Hepatocyte (in vitro differentiated cells): ENCODE data around the gene HSF2BP. TPM values are rescaled to one million over a fixed set of nuclear protein-coding genes. Genes with fewer than 3 reads are reported as not detected.

ENCODE experiments used
- DNase-seq: peaks from one replicate; pipeline ENCODE4 v3.0.0-alpha.2; 2016; ENCODE audit warnings: low spot score
- H2AFZ ChIP-seq: fragments of 200-600 bp; sonication (generic); 2 replicates; pipeline ENCODE4 v1.6.0; 2016; ENCODE audit warnings: antibody characterized with exemption, mild to moderate bottlenecking
- H3K27ac ChIP-seq: fragments of 200-600 bp; sonication (generic); 2 replicates; pipeline ENCODE4 v1.5.1; 2016; ENCODE audit warnings: mild to moderate bottlenecking
- H3K27me3 ChIP-seq: fragments of 200-600 bp; sonication (generic); 2 replicates; pipeline ENCODE4 v1.6.1; 2016
- H3K36me3 ChIP-seq: fragments of 200-600 bp; sonication (generic); replicated peaks from 2 replicates; pipeline ENCODE4 v1.5.1; 2016; ENCODE audit warnings: low read depth; ENCODE audit not compliant: insufficient read depth
- H3K4me1 ChIP-seq: fragments of 200-600 bp; sonication (generic); 2 replicates; pipeline ENCODE4 v1.5.1; 2016; ENCODE audit warnings: mild to moderate bottlenecking, moderate library complexity; ENCODE audit not compliant: insufficient read depth
- H3K4me2 ChIP-seq: fragments of 200-600 bp; sonication (generic); 2 replicates; pipeline ENCODE4 v1.6.0; 2016
- H3K4me3 ChIP-seq: fragments of 200-600 bp; sonication (generic); 2 replicates; pipeline ENCODE4 v1.5.1; 2016; ENCODE audit warnings: mild to moderate bottlenecking
- H3K79me2 ChIP-seq: fragments of 200-600 bp; sonication (generic); 2 replicates; pipeline ENCODE4 v1.6.0; 2017; ENCODE audit warnings: mild to moderate bottlenecking
- H3K9me2 ChIP-seq: fragments of 200-600 bp; sonication (generic); replicated peaks from 2 replicates; pipeline ENCODE4 v1.6.0; 2017; ENCODE audit warnings: mild to moderate bottlenecking; ENCODE audit not compliant: insufficient read depth
- H3K9me3 ChIP-seq: fragments of 200-600 bp; sonication (generic); 2 replicates; pipeline ENCODE4 v1.5.1; 2016; ENCODE audit warnings: low read depth, mild to moderate bottlenecking
- H4K20me1 ChIP-seq: fragments of 200-600 bp; sonication (generic); 2 replicates; pipeline ENCODE4 v1.6.0; 2016; ENCODE audit warnings: mild to moderate bottlenecking; ENCODE audit not compliant: insufficient read depth, poor library complexity, severe bottlenecking
- CTCF ChIP-seq: fragments of 200-600 bp; sonication (generic); IDR thresholded peaks from 2 replicates; pipeline ENCODE4 v1.5.1; 2016; ENCODE audit warnings: antibody characterized with exemption, mild to moderate bottlenecking; ENCODE audit not compliant: poor library complexity
- EZH2 ChIP-seq: fragments of 200-600 bp; sonication (generic); IDR thresholded peaks from 2 replicates; pipeline ENCODE4 v1.6.1; 2016; ENCODE audit warnings: antibody characterized with exemption, mild to moderate bottlenecking, borderline replicate concordance
- EZH2phosphoT487 ChIP-seq: fragments of 200-600 bp; sonication (generic); IDR thresholded peaks from one replicate; pipeline ENCODE4 v1.6.1; 2018; ENCODE audit warnings: antibody characterized with exemption, mild to moderate bottlenecking, low read depth, moderate library complexity; ENCODE audit not compliant: unreplicated experiment, severe bottlenecking
- WGBS: methylation state at CpG from one replicate; pipeline ENCODE4 v1.1.6; 2016; ENCODE audit warnings: low lambda C conversion rate; ENCODE audit errors: missing lambda C conversion rate; 5-methylcytosine and 5-hydroxymethylcytosine counted together
- polyA plus RNA-seq: library from polyadenylated mRNA; unstranded; fragments of >200 nt; fragmentation: Nextera tagmentation; extraction: Ambion mirVana; gene quantifications from 2 replicates; pipeline ENCODE4 v1.2.1, GENCODE V29; 2016
- total RNA-seq: library from RNA; depleted of rRNA; stranded (reverse); fragments of >200 nt; gene quantifications from 2 replicates; pipeline ENCODE4 v1.2.3, GENCODE V29; 2014

Gene HSF2BP
- total and polyA plus RNA-seq, 2 experiments from 2014 or later, result 1.3 to 1.4 TPM

- Histone ChIP-seq H3K27ac (no peak overlapping the region), H3K4me1 (no peaks in the 10 kb centered on the region), H3K4me2 (no peak overlapping the region), H3K36me3 (no peaks in the 10 kb centered on the region), H3K4me3 (no peak overlapping the region), H3K79me2 (no peaks in the 10 kb centered on the region), H3K9me2 (no peaks in the 10 kb centered on the region), H3K9me3 (no peaks in the 10 kb centered on the region), H3K27me3 (no peaks in the 10 kb centered on the region), H2AFZ (no peak overlapping the region), H4K20me1 (no peaks in the 10 kb centered on the region)
- TF ChIP-seq CTCF (no peak), EZH2 (no peak), EZH2phosphoT487 (no peak)
- no peak for DNase-seq
- 98% methylated on average over 24 of the region's 25 CpGs for WGBS
Measured at GRCh38 chr21:43691086-43691795, 32.0 kb upstream of the HSF2BP start.

GRCh38 chr21:43690346-43690745, 31.1 kb upstream of the HSF2BP start:
- no peaks in the 10 kb centered on the region for H3K9me2 ChIP-seq
- no peak for DNase-seq
- no peaks in the 10 kb centered on the region for H3K4me1 ChIP-seq
- TF ChIP-seq EZH2 (no peak), CTCF (no peak), EZH2phosphoT487 (no peak)
- H3K27me3 ChIP-seq, result no peaks in the 10 kb centered on the region
- WGBS, result 93% methylated on average over 7 of the region's 7 CpGs
- no peaks in the 10 kb centered on the region for H3K9me3 ChIP-seq
- no peaks in the 10 kb centered on the region for H3K36me3 ChIP-seq
- H3K4me3 ChIP-seq, result no peak overlapping the region
- H3K79me2 ChIP-seq, result no peaks in the 10 kb centered on the region
- H3K27ac ChIP-seq, result no peak overlapping the region
- no peak overlapping the region for H3K4me2 ChIP-seq
- H2AFZ ChIP-seq, result no peak overlapping the region
- H4K20me1 ChIP-seq, result no peaks in the 10 kb centered on the region

- H3K4me1 ChIP-seq, result no peaks in the 10 kb centered on the region
- no peaks in the 10 kb centered on the region for H3K27me3 ChIP-seq
- H3K79me2 ChIP-seq, result no peaks in the 10 kb centered on the region
- no peak overlapping the region for H3K27ac ChIP-seq
- TF ChIP-seq EZH2 (no peak), EZH2phosphoT487 (no peak), CTCF (no peak)
- no peaks in the 10 kb centered on the region for H3K36me3 ChIP-seq
- 93% methylated on average over 32 of the region's 32 CpGs for WGBS
- H3K9me2 ChIP-seq, result no peaks in the 10 kb centered on the region
- no peaks in the 10 kb centered on the region for H3K9me3 ChIP-seq
- no peak overlapping the region for H2AFZ ChIP-seq
- no peak for DNase-seq
- no peak overlapping the region for H3K4me3 ChIP-seq
- H3K4me2 ChIP-seq, result no peak overlapping the region
- H4K20me1 ChIP-seq, result no peaks in the 10 kb centered on the region
Measured at GRCh38 chr21:43689556-43690337, 30.5 kb upstream of the HSF2BP start.
